ENCODE results near the gene RAP1A.

GRCh38 chr1:111691886-111692285, 72.3 kb downstream of the RAP1A start:
- TF ChIP-seq TAF1 (IDR thresholded peaks at IDR 0.05; ENCODE audit: low read depth) (no peak), NFIC (IDR thresholded peaks at IDR 0.05) (no peak), EP300 (IDR thresholded peaks at IDR 0.05; ENCODE audit: borderline replicate concordance) (no peak), CREB1 (IDR thresholded peaks at IDR 0.05; ENCODE audit: low read depth) (no peak), YY1 (IDR thresholded peaks at IDR 0.05; ENCODE audit: low read depth) (no peak), CEBPB (IDR thresholded peaks at IDR 0.05) (no peak), TCF12 (IDR thresholded peaks at IDR 0.05; ENCODE audit: low read depth) (no peak), REST (IDR thresholded peaks at IDR 0.05; ENCODE audit: low read depth) (no peak), ZBTB7A (IDR thresholded peaks at IDR 0.05; ENCODE audit: low read depth) (no peak), EGR1 (IDR thresholded peaks at IDR 0.05) (no peak)
